ENCODE results near the gene BTK. TPM values are rescaled to one million over a fixed set of nuclear protein-coding genes. Genes with fewer than 3 reads are reported as not detected.

Gene BTK
- total RNA-seq, 1 experiment from 2014 or later, result 0.37 TPM

GRCh38 chrX:101394372-101394771 lies 8.4 kb upstream of the BTK start:
- no peak overlapping the region for H3K9ac ChIP-seq (ENCODE audit: low read length)
- no peak for ATAC-seq
- no peak overlapping the region for H2AFZ ChIP-seq (ENCODE audit: low read depth, low read length, poor library complexity, severe bottlenecking)
- intact Hi-C loops (cut with micrococcal nuclease), result no loop called here
- no peak for DNase-seq (ENCODE audit: low read depth, low spot score)
- no peak overlapping the region for H3K27ac ChIP-seq (ENCODE audit: low read depth, low read length)
- RAD21 ChIA-PET (ENCODE audit: low non-redundant PET in 1 of 2, low total read pairs in 2 of 2, uncharacterized antibody in 2 of 2, unreplicated experiment in 2 of 2), result no interaction called here
- no peaks in the 10 kb centered on the region for H3K27me3 ChIP-seq (ENCODE audit: insufficient read depth, low read length)
- CTCF ChIA-PET, result no interaction called here
- peaks cover 35% of the 10 kb centered on the region for H3K79me2 ChIP-seq (ENCODE audit: insufficient read depth, low read length)
- no peaks in the 10 kb centered on the region for H3K9me3 ChIP-seq (ENCODE audit: control insufficient read depth in 1 of 2, insufficient read depth in 1 of 2, low read depth in 1 of 2, low read length in 2 of 2)
- BruUV-seq (replicated peaks), result no TSS peak
- peaks cover 0 to 15% of the 10 kb centered on the region in 2 experiments; a peak in 2 of 4 replicates for H3K4me1 ChIP-seq (ENCODE audit: control insufficient read depth in 1 of 2, insufficient read depth in 2 of 2, low read length in 2 of 2)
- peaks cover 8 to 22% of the 10 kb centered on the region in 2 experiments; a peak in 3 of 4 replicates for H3K36me3 ChIP-seq (ENCODE audit: control insufficient read depth in 1 of 2, insufficient read depth in 2 of 2, low read length in 2 of 2)
- POLR2A ChIA-PET, result no interaction called here
- no peaks in the 10 kb centered on the region for H4K20me1 ChIP-seq (ENCODE audit: insufficient read depth)
- H3K4me2 ChIP-seq (ENCODE audit: low read length), result no peak overlapping the region
- TF ChIP-seq, protein P1, sequence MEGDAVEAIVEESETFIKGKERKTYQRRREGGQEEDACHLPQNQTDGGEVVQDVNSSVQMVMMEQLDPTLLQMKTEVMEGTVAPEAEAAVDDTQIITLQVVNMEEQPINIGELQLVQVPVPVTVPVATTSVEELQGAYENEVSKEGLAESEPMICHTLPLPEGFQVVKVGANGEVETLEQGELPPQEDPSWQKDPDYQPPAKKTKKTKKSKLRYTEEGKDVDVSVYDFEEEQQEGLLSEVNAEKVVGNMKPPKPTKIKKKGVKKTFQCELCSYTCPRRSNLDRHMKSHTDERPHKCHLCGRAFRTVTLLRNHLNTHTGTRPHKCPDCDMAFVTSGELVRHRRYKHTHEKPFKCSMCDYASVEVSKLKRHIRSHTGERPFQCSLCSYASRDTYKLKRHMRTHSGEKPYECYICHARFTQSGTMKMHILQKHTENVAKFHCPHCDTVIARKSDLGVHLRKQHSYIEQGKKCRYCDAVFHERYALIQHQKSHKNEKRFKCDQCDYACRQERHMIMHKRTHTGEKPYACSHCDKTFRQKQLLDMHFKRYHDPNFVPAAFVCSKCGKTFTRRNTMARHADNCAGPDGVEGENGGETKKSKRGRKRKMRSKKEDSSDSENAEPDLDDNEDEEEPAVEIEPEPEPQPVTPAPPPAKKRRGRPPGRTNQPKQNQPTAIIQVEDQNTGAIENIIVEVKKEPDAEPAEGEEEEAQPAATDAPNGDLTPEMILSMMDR (IDR thresholded peaks at IDR 0.05 in 2 of 3, conservative IDR thresholded peaks at IDR 0.05 in 1 of 3; ENCODE audit: borderline replicate concordance in 1 of 3, insufficient read depth in 1 of 3, low read depth in 2 of 3, low read length in 2 of 3), result no peak
- TF ChIP-seq CEBPB (IDR thresholded peaks at IDR 0.05; ENCODE audit: low read depth) (no peak), YY1 (IDR thresholded peaks at IDR 0.05; ENCODE audit: extremely low read depth, insufficient replicate concordance, low read depth, low read length) (no peak), MAX (IDR thresholded peaks at IDR 0.05) (no peak), SRF (IDR thresholded peaks at IDR 0.05; ENCODE audit: low read depth) (no peak), FOSL1 (IDR thresholded peaks at IDR 0.05; ENCODE audit: low read depth) (no peak), SIN3A (IDR thresholded peaks at IDR 0.05; ENCODE audit: low read depth) (no peak)
- no peaks in the 10 kb centered on the region for H3K9me2 ChIP-seq (ENCODE audit: insufficient read depth)
- no peak overlapping the region for H3K4me3 ChIP-seq (replicated peaks in 1 of 2; ENCODE audit: low read depth in 1 of 2, low read length in 2 of 2)
